MCF 10A (cell line): Measurements from ENCODE around the gene NFYC. TPM values are rescaled to one million over a fixed set of nuclear protein-coding genes. Genes with fewer than 3 reads are reported as not detected.

Source experiments
- BruUV-seq: library from RNA; stranded (reverse); fragments of 400-500 nt; replicated peaks from 2 replicates; lab custom pipeline; 2021; lab: Mats Ljungman, UMichigan
- CTCF ChIA-PET: fragments of 300-600 bp; sonication (Branson Sonifier 250); formaldehyde crosslinking; extraction: SDS; loops from one replicate; lab custom pipeline; 2021; ENCODE audit warnings: antibody characterized with exemption, inconsistent platforms; lab: Yijun Ruan, JAX
- POLR2A ChIA-PET: fragments of 300-600, 350-650 bp; sonication (Branson Sonifier 250); formaldehyde crosslinking; extraction: SDS; loops from one replicate; lab custom pipeline; 2020; ENCODE audit warnings: antibody characterized with exemption, inconsistent platforms; lab: Yijun Ruan, JAX
- DNase-seq: peaks from one replicate; pipeline ENCODE4 v3.0.0-alpha.2; 2018; ENCODE audit not compliant: unreplicated experiment
- H3K27ac Mint-ChIP-seq: one replicate; pipeline ENCODE4 v1.8.0; 2022; ENCODE audit warnings: mild to moderate bottlenecking, low read depth, mixed read lengths; ENCODE audit not compliant: unreplicated experiment
- H3K27me3 Mint-ChIP-seq: one replicate; pipeline ENCODE4 v1.8.0; 2022; ENCODE audit warnings: mixed read lengths; ENCODE audit not compliant: insufficient read depth, unreplicated experiment
- H3K36me3 Mint-ChIP-seq: one replicate; pipeline ENCODE4 v1.8.0; 2022; ENCODE audit warnings: mild to moderate bottlenecking, moderate library complexity, mixed read lengths; ENCODE audit not compliant: insufficient read depth, unreplicated experiment
- H3K4me1 Mint-ChIP-seq: one replicate; pipeline ENCODE4 v1.8.0; 2022; ENCODE audit warnings: mixed read lengths; ENCODE audit not compliant: insufficient read depth, unreplicated experiment
- H3K4me3 Mint-ChIP-seq: one replicate; pipeline ENCODE4 v1.8.0; 2022; ENCODE audit warnings: mild to moderate bottlenecking, moderate library complexity, mixed read lengths; ENCODE audit not compliant: unreplicated experiment
- H3K9me3 Mint-ChIP-seq: one replicate; pipeline ENCODE4 v1.8.0; 2022; ENCODE audit warnings: mixed read lengths; ENCODE audit not compliant: unreplicated experiment
- intact Hi-C: fragments of 100-400 bp; cut with micrococcal nuclease; formaldehyde crosslinking; loops from 2 replicates; pipeline ENCODE4 v1.14.1; 2022
- total RNA-seq: library from RNA; stranded (reverse); gene quantifications from 2 replicates; pipeline ENCODE4 v1.2.3, GENCODE V29; 2022
- TF ChIP-seq, protein P1 (sequence below): fragments of 200-600 bp; IDR thresholded peaks from one replicate; pipeline ENCODE4 v1.8.0; 2022; ENCODE audit warnings: antibody characterized with exemption, mild to moderate bottlenecking; ENCODE audit not compliant: unreplicated experiment

Gene NFYC
- total RNA-seq, 1 experiment from 2014 or later: 69.6 TPM

DNA sequence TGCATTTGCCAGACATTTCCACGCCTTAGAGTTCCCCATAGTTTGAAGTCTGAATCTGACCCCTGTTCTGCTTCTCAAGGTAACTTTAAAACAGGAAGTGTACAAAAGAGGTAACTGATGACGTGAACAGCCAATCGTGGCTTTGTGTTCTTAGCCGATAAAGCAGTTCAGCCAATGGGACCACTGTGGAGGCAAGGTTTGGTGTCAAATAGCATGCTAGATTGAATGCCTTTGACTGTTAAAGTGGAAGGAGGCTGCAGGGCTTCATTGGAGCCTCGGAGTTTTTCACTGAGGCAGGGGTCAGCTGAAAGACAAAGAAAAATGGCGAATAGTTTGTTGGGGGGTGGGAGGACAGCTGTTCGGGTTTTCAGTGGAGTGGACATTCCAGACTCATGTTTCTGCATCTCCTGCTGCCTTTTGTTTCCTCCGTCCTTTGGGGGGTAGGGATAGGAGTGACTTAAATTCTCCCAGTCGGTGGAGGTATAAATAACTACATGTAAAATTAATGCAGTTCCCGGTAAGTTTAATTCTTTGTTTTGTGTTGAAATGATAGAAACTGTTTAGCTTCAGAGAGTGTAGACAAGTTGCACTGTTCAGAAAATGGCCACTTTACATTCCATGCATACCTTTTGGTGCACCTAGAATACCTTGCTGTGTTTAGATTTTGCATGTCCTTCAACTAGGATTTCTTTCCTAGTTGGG, 17.7 kb downstream of the NFYC start:
- DNase-seq: peak; percentile 97
- no TSS peak for BruUV-seq
- Mint-ChIP-seq H3K4me1 (peaks cover 26% of the 10 kb centered on the region), H3K36me3 (peaks cover 21% of the 10 kb centered on the region), H3K27me3 (no peaks in the 10 kb centered on the region), H3K4me3 (peak overlapping the region; percentile 97), H3K27ac (peak overlapping the region; percentile 90), H3K9me3 (no peaks in the 10 kb centered on the region)
- ChIA-PET CTCF (interaction anchor here (0.6 to 1.2 kb wide), 2 partner anchors 8 to 223 kb away, joined by 3 read pairs; no protein-coding TSS in a partner anchor), POLR2A (interaction anchor here (0.6 to 19.5 kb wide), 14 partner anchors 12 to 792 kb away, joined by 3 to 633 read pairs (median 6); partner anchors contain the start of genes NFYC, ZFP69B and ZNF684)
- TF ChIP-seq, protein P1, sequence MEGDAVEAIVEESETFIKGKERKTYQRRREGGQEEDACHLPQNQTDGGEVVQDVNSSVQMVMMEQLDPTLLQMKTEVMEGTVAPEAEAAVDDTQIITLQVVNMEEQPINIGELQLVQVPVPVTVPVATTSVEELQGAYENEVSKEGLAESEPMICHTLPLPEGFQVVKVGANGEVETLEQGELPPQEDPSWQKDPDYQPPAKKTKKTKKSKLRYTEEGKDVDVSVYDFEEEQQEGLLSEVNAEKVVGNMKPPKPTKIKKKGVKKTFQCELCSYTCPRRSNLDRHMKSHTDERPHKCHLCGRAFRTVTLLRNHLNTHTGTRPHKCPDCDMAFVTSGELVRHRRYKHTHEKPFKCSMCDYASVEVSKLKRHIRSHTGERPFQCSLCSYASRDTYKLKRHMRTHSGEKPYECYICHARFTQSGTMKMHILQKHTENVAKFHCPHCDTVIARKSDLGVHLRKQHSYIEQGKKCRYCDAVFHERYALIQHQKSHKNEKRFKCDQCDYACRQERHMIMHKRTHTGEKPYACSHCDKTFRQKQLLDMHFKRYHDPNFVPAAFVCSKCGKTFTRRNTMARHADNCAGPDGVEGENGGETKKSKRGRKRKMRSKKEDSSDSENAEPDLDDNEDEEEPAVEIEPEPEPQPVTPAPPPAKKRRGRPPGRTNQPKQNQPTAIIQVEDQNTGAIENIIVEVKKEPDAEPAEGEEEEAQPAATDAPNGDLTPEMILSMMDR: no peak
- intact Hi-C loops: no loop called here

GRCh38 chr1:40709802-40710278, 18.3 kb downstream of the NFYC start:
- Mint-ChIP-seq H3K9me3 (no peaks in the 10 kb centered on the region), H3K4me3 (peak overlapping the region; percentile 97), H3K27ac (peak overlapping the region; percentile 90), H3K27me3 (no peaks in the 10 kb centered on the region), H3K36me3 (peaks cover 21% of the 10 kb centered on the region), H3K4me1 (peaks cover 26% of the 10 kb centered on the region)
- TF ChIP-seq, protein P1: no peak
- CTCF ChIA-PET: interaction anchor here (0.9 to 1.2 kb wide), 2 partner anchors 8 to 26 kb away, joined by 3 read pairs; no protein-coding TSS in a partner anchor
- DNase-seq: no peak
- POLR2A ChIA-PET: interaction anchor here (0.6 to 19.5 kb wide), 17 partner anchors 12 to 791 kb away, joined by 3 to 633 read pairs (median 4); partner anchors contain the start of genes NFYC, ZFP69B and ZNF684
- intact Hi-C loops: loop anchor here (2.0 kb wide), 1 partner anchor 17 kb away; no protein-coding TSS in a partner anchor
- BruUV-seq: no TSS peak

DNA sequence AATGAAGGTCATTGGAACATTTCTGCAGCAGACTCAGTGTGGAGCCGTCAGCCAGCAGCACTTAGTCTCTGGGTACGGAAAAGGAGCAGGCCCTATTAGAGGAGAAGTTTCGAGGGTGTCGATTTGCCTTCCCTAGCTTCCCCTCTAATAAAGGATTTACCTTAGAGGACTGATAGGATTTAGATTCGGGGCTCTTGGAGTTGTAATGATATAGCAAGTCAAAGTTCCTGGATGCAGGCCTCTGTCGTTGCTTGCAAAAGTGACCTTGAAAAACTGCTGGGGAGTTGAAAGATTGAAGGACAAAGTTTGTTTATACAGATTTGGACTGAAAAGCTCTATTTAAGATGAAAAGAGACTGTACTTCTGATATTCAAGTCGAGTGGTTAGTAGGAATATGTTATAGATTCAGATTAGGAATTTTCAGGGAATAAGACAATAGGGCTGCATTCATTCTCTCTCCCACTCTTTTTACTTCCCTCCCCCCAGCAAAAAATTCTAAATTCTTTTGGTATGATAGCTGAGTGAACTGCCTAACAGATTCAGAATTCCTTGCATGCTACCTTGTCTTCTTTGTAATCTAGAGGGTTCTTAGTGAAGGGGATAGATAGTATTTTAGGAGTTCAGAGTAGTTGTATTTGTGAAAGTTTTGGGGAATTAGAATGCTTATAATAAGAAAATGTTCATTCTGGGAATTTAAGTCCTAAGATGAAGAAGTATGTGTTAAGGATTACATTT, 19.2 kb downstream of the NFYC start:
- Mint-ChIP-seq H3K27me3 (no peaks in the 10 kb centered on the region), H3K9me3 (no peaks in the 10 kb centered on the region), H3K4me3 (peak overlapping the region; percentile 97), H3K4me1 (peaks cover 26% of the 10 kb centered on the region), H3K27ac (peak overlapping the region; percentile 94), H3K36me3 (peaks cover 21% of the 10 kb centered on the region)
- DNase-seq: no peak
- TF ChIP-seq, protein P1: no peak
- TSS peak; percentile 84 for BruUV-seq
- ChIA-PET CTCF (interaction anchor here (0.9 to 1.2 kb wide), 3 partner anchors 9 to 43 kb away, joined by 3 read pairs; no protein-coding TSS in a partner anchor), POLR2A (interaction anchor here (0.6 to 19.5 kb wide), 19 partner anchors 11 to 443 kb away, joined by 3 to 633 read pairs (median 4); partner anchors contain the start of genes NFYC, ZFP69B and ZNF684)
- intact Hi-C loops: loop anchor here (2.0 kb wide), 1 partner anchor 18 kb away; no protein-coding TSS in a partner anchor
